ENCODE measurements around the gene PLCZ1. TPM values are rescaled to one million over a fixed set of nuclear protein-coding genes. Genes with fewer than 3 reads are reported as not detected.
"Not testable (repeated sequence)": the region's sequence is repeated elsewhere in the genome, so short reads cannot be mapped to it uniquely, and the experiment has no call there.

The PLCZ1 gene
- total RNA-seq, result not detected
- polyA plus RNA-seq (2013, experiment 1 of 2), result not detected
- not detected for polyA plus RNA-seq (2013, experiment 2 of 2)
- long read RNA-seq, experiment 1, result 0 reads
- long read RNA-seq, experiment 2, result 0 reads
- long read RNA-seq, experiment 3, result 0 reads
- long read RNA-seq, experiment 4, result 0 reads

- no peaks in the 10 kb centered on the region for H3K27me3 Mint-ChIP-seq (ENCODE audit: insufficient read depth)
- Histone ChIP-seq H3K27ac (ENCODE audit: low read depth, low read length) (no peak within 1 kb of the TSS), H3K27me3 (ENCODE audit: control insufficient read depth, insufficient read depth, low read length, poor library complexity, severe bottlenecking) (no peaks in the 10 kb centered on the region), H3K9ac (ENCODE audit: extremely low read depth, low read length, poor library complexity, severe bottlenecking) (no peak within 1 kb of the TSS), H3K9me3 (ENCODE audit: control insufficient read depth, low read length) (peaks cover 24% of the 10 kb centered on the region), H3K4me3 (ENCODE audit: low read length) (no peak within 1 kb of the TSS), H3K36me3 (ENCODE audit: control insufficient read depth, insufficient read depth, low read length) (no peaks in the 10 kb centered on the region), H3K4me1 (ENCODE audit: control insufficient read depth, insufficient read depth, low read length) (no peaks in the 10 kb centered on the region)
- no peak for DNase-seq
- peaks cover 22% of the 10 kb centered on the region for H3K9me3 Mint-ChIP-seq
- peaks cover 7% of the 10 kb centered on the region for H3K36me3 Mint-ChIP-seq (ENCODE audit: low read depth)
- no peak within 1 kb of the TSS for H3K4me3 Mint-ChIP-seq
- H3K27ac Mint-ChIP-seq, result no peak within 1 kb of the TSS
- 79 to 95% methylated on average over 2 of the region's 2 CpGs for WGBS, 2 experiments (ENCODE audit: insufficient coverage in 1 of 2, insufficient read length in 1 of 2)
- TF ChIP-seq, protein P1, sequence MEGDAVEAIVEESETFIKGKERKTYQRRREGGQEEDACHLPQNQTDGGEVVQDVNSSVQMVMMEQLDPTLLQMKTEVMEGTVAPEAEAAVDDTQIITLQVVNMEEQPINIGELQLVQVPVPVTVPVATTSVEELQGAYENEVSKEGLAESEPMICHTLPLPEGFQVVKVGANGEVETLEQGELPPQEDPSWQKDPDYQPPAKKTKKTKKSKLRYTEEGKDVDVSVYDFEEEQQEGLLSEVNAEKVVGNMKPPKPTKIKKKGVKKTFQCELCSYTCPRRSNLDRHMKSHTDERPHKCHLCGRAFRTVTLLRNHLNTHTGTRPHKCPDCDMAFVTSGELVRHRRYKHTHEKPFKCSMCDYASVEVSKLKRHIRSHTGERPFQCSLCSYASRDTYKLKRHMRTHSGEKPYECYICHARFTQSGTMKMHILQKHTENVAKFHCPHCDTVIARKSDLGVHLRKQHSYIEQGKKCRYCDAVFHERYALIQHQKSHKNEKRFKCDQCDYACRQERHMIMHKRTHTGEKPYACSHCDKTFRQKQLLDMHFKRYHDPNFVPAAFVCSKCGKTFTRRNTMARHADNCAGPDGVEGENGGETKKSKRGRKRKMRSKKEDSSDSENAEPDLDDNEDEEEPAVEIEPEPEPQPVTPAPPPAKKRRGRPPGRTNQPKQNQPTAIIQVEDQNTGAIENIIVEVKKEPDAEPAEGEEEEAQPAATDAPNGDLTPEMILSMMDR (conservative IDR thresholded peaks at IDR 0.05), result no peak
- peaks cover 2% of the 10 kb centered on the region for H3K4me1 Mint-ChIP-seq
These were observed at the start of gene PLCZ1, which contains the start of gene CAPZA3 for GRCh38 chr12:18737819-18738218. Gene PLCZ1 (minus strand): TSS chr12:18738012. CDS start chr12:18737371, 641 bp downstream. Gene CAPZA3 (plus strand): TSS chr12:18738119. CDS start chr12:18738269, 150 bp downstream.

DNA sequence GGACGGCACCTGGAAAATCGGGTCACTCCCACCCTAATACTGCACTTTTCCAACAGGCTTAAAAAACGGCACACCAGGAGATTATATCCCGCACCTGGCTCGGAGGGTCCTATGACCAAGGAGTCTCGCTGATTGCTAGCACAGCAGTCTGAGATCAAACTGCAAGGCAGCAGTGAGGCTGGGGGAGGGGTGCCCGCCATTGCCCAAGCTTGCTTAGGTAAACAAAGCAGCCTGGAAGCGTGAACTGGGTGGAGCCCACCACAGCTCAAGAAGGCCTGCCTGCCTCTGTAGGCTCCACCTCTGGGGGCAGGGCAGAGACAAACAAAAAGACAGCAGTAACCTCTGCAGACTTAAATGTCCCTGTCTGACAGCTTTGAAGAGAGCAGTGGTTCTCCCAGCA lies 47.7 kb upstream of the PLCZ1 start:
- H3K27ac Mint-ChIP-seq; H3K9ac ChIP-seq (ENCODE audit: extremely low read depth, low read length, poor library complexity, severe bottlenecking); H3K4me1 Mint-ChIP-seq; H3K27ac ChIP-seq (ENCODE audit: low read depth, low read length); H3K4me3 Mint-ChIP-seq; H3K36me3 ChIP-seq (ENCODE audit: control insufficient read depth, insufficient read depth, low read length); H3K27me3 ChIP-seq (ENCODE audit: control insufficient read depth, insufficient read depth, low read length, poor library complexity, severe bottlenecking); DNase-seq; H3K4me1 ChIP-seq (ENCODE audit: control insufficient read depth, insufficient read depth, low read length); H3K36me3 Mint-ChIP-seq (ENCODE audit: low read depth); H3K4me3 ChIP-seq (ENCODE audit: low read length); H3K27me3 Mint-ChIP-seq (ENCODE audit: insufficient read depth): not testable (repeated sequence)
- peaks cover 38% of the 10 kb centered on the region for H3K9me3 ChIP-seq (ENCODE audit: control insufficient read depth, low read length)
- 98 to 100% methylated on average over 3 to 8 of the region's 8 CpGs for WGBS, 2 experiments (ENCODE audit: insufficient coverage in 1 of 2, insufficient read length in 1 of 2)
- H3K9me3 Mint-ChIP-seq, result peaks cover 82% of the 10 kb centered on the region

- Histone ChIP-seq H3K27ac (ENCODE audit: low read depth, low read length) (no peak overlapping the region), H3K36me3 (ENCODE audit: control insufficient read depth, insufficient read depth, low read length) (no peaks in the 10 kb centered on the region), H3K4me1 (ENCODE audit: control insufficient read depth, insufficient read depth, low read length) (no peaks in the 10 kb centered on the region), H3K9ac (ENCODE audit: extremely low read depth, low read length, poor library complexity, severe bottlenecking) (no peak overlapping the region), H3K4me3 (ENCODE audit: low read length) (no peak overlapping the region), H3K27me3 (ENCODE audit: control insufficient read depth, insufficient read depth, low read length, poor library complexity, severe bottlenecking) (no peaks in the 10 kb centered on the region), H3K9me3 (ENCODE audit: control insufficient read depth, low read length) (peaks cover 47% of the 10 kb centered on the region)
- Mint-ChIP-seq H3K4me1 (no peaks in the 10 kb centered on the region), H3K9me3 (peaks cover 80% of the 10 kb centered on the region), H3K27me3 (ENCODE audit: insufficient read depth) (no peaks in the 10 kb centered on the region), H3K36me3 (ENCODE audit: low read depth) (peaks cover 8% of the 10 kb centered on the region), H3K27ac (no peak overlapping the region), H3K4me3 (no peak overlapping the region)
- no peak for DNase-seq
- WGBS, 2 experiments (ENCODE audit: insufficient coverage in 1 of 2, insufficient read length in 1 of 2), result 30 to 46% methylated on average over 1 to 2 of the region's 2 CpGs
- TF ChIP-seq, protein P1 (conservative IDR thresholded peaks at IDR 0.05), result no peak
These were observed 45.0 kb upstream of the PLCZ1 start for GRCh38 chr12:18782827-18783226.

DNA sequence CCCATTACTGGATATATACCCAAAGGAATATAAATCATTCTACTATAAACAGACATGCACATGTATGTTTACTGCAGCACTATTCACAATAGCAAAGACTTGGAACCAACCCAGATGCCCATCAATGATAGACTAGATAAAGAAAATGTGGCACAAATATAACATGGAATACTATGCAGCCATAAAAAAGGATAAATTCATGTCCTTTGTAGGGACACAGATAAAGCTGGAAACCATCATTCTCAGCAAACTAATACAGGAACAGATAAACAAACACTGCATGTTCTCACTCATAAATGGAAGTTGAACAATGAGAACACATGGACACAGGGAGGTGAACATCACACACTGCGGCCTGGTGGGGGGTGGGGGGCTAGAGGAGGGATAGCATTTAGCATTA lies 28.7 kb upstream of the PLCZ1 start:
- H3K4me1 ChIP-seq (ENCODE audit: control insufficient read depth, insufficient read depth, low read length); H3K4me1 Mint-ChIP-seq; H3K27me3 ChIP-seq (ENCODE audit: control insufficient read depth, insufficient read depth, low read length, poor library complexity, severe bottlenecking); H3K4me3 ChIP-seq (ENCODE audit: low read length); H3K36me3 ChIP-seq (ENCODE audit: control insufficient read depth, insufficient read depth, low read length); H3K27ac ChIP-seq (ENCODE audit: low read depth, low read length); H3K27ac Mint-ChIP-seq; H3K27me3 Mint-ChIP-seq (ENCODE audit: insufficient read depth); DNase-seq; H3K9ac ChIP-seq (ENCODE audit: extremely low read depth, low read length, poor library complexity, severe bottlenecking); H3K4me3 Mint-ChIP-seq: not testable (repeated sequence)
- 100% methylated on average over 1 of the region's 1 CpG; no CpG with 5 or more reads in 1 of the 2 experiments for WGBS, 2 experiments (ENCODE audit: insufficient coverage in 1 of 2, insufficient read length in 1 of 2)
- Mint-ChIP-seq H3K36me3 (ENCODE audit: low read depth) (peaks cover 15% of the 10 kb centered on the region), H3K9me3 (peaks cover 55% of the 10 kb centered on the region)
- peaks cover 16% of the 10 kb centered on the region for H3K9me3 ChIP-seq (ENCODE audit: control insufficient read depth, low read length)

All from endodermal cell (in vitro differentiated cells).